GM13977 (cell line): ENCODE results near the gene BAD.

ENCODE experiments used
- DNase-seq: peaks from one replicate; pipeline ENCODE4 v3.0.0; 2012; ENCODE audit warnings: low spot score
- in situ Hi-C: fragments of 300-500 bp; cut with MboI; formaldehyde crosslinking; loops from one replicate; pipeline ENCODE4 v1.12.0; 2022; ENCODE audit warnings: low sequenced_read_pairs, low pct_unique_long_range_greater_than_20kb, mixed read lengths, inconsistent platforms; ENCODE audit not compliant: unreplicated experiment
- TF ChIP-seq, protein P1 (sequence below): IDR thresholded peaks from 2 replicates; pipeline ENCODE4 v1.5.1; 2012; ENCODE audit warnings: mild to moderate bottlenecking, control low read depth; ENCODE audit not compliant: insufficient read depth; ENCODE audit errors: extremely low read depth, missing control alignments

The BAD gene

GRCh38 chr11:64299847-64300648 is 15.6 kb upstream of the BAD start, which contains the start of gene CATSPERZ:
Gene CATSPERZ (plus strand): TSS chr11:64300358. CDS start chr11:64300411, 53 bp downstream.
- TF ChIP-seq, protein P1, sequence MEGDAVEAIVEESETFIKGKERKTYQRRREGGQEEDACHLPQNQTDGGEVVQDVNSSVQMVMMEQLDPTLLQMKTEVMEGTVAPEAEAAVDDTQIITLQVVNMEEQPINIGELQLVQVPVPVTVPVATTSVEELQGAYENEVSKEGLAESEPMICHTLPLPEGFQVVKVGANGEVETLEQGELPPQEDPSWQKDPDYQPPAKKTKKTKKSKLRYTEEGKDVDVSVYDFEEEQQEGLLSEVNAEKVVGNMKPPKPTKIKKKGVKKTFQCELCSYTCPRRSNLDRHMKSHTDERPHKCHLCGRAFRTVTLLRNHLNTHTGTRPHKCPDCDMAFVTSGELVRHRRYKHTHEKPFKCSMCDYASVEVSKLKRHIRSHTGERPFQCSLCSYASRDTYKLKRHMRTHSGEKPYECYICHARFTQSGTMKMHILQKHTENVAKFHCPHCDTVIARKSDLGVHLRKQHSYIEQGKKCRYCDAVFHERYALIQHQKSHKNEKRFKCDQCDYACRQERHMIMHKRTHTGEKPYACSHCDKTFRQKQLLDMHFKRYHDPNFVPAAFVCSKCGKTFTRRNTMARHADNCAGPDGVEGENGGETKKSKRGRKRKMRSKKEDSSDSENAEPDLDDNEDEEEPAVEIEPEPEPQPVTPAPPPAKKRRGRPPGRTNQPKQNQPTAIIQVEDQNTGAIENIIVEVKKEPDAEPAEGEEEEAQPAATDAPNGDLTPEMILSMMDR = no peak
- in situ Hi-C loops = no loop called here
- no peak for DNase-seq

- no peak for DNase-seq
- TF ChIP-seq, protein P1 = no peak
- in situ Hi-C loops = no loop called here
Measured at GRCh38 chr11:64298966-64299846, 14.7 kb upstream of the BAD start.

DNA sequence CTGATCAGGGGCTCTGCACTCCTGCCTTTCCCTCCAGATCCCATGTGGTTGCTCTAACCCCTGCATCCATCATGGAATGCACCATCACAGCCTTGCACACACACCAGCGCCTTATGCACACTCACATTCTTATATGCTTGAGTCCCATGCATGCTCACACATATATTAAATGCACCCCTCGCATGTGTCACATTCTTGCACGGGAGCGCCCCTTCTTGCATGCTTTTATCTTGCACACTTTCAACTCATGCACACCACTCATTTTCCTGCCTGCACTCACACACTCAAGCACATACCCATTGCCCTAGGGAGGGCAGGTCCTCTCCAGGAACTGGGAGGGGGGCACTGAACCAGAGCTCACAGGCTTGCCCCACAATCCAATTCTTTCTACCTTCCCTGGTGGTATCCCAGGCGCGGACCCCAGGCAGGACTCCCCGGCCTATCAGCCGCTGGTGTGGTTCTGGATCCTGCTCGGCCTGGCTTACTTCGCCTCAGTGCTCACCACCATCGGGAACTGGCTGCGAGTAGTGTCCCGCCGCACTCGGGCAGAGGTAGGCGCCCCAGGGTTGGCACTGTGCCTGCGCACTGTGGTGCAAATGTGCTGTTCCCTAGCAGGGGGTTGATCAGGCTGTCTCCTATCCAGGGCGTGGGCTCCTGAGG is 13.4 kb upstream of the BAD start:
- TF ChIP-seq, protein P1 = no peak
- in situ Hi-C loops = no loop called here
- no peak for DNase-seq

GRCh38 chr11:64296830-64297698 is 12.6 kb upstream of the BAD start:
- DNase-seq = no peak
- TF ChIP-seq, protein P1 = no peak
- in situ Hi-C loops = no loop called here

DNA sequence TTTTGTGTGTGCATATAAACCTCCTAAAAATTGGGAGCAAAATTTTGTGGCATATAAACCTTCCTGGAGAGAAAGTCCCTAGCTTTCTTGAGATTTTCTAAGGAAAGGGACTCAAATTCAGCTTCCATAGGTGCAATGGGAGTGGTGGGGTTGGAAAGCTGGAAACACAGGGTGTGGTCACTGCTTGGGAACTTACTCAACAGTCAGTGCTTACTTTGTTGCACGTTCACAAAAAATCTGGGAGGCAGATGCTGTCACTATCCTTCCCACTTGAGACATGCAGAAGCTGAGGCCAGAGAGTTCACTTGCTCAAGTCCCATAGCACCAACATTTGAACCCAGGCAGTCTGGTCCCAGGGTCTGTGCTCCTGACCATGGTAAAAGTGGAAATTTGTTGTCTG is 11.8 kb upstream of the BAD start:
- in situ Hi-C loops = no loop called here
- TF ChIP-seq, protein P1 = no peak
- no peak for DNase-seq
